Measurements from ENCODE around the gene GNG11. TPM values are rescaled to one million over a fixed set of nuclear protein-coding genes. Genes with fewer than 3 reads are reported as not detected.

GNG11 gene
- polyA plus RNA-seq, 1 donor (not counting 4 experiments of a cell fraction or from before 2014, with no cell fraction given), result 1.0 TPM

DNA sequence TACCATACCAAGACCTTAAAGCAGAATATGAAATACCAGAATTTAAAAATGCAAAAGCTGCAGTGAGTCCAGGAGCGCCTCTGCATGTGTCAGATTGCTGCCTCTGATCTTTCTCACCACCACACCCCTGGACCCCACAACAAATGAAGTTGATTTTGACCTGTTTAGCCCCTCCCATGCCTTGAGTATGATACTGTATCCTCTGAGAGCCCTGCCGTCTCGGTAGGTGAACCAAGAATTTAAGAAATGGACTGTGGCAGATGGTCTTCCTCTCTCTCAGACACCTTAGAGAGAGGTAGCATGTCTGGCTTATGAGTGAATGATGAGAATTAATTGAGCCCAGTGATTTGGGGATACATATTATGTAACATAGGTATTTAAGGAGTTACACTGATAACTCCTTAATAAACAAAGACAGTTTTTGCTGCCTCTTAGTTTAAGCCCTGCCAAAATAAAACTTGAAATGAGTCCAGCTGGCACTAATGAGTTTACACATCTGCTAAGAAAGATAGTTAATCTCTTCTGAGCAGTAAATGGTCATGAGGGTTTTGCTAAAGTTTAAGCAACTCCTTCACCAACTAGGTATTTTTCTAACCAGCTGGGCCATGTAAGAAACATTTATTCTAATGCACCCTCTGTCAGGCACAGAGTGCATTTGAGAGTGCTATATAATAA lies 26.4 kb upstream of the GNG11 start:
- H2AFZ ChIP-seq (ENCODE audit: control insufficient read depth, low read length), result no peak overlapping the region
- no peaks in the 10 kb centered on the region for H3K9me3 ChIP-seq (ENCODE audit: control insufficient read depth, low read depth, low read length)
- DNase-seq (ENCODE audit: low read depth, low spot score), result no peak
- H3K4me2 ChIP-seq (ENCODE audit: control insufficient read depth, extremely low read depth, insufficient read depth, low read depth, low read length), result no peak overlapping the region
- FAIRE-seq, result no peak
- H3K27me3 ChIP-seq (ENCODE audit: control insufficient read depth, extremely low read depth, insufficient read depth, low read length), result no peaks in the 10 kb centered on the region
- H3K27ac ChIP-seq (ENCODE audit: control insufficient read depth, insufficient read depth, low read length), result no peak overlapping the region
- no peak overlapping the region for H3K4me3 ChIP-seq (ENCODE audit: control insufficient read depth in 2 of 3, extremely low read depth in 1 of 3, insufficient read depth in 2 of 3, low read depth in 1 of 3, low read length in 3 of 3)
- H3K9ac ChIP-seq (ENCODE audit: control insufficient read depth, extremely low read depth, insufficient read depth, low read length), result no peak overlapping the region
- H3K4me1 ChIP-seq (ENCODE audit: control insufficient read depth, extremely low read depth, insufficient read depth, low read length), result peaks cover 3% of the 10 kb centered on the region
- no peaks in the 10 kb centered on the region for H4K20me1 ChIP-seq (ENCODE audit: control insufficient read depth, extremely low read depth, insufficient read depth, low read length)
- TF ChIP-seq, protein P1, sequence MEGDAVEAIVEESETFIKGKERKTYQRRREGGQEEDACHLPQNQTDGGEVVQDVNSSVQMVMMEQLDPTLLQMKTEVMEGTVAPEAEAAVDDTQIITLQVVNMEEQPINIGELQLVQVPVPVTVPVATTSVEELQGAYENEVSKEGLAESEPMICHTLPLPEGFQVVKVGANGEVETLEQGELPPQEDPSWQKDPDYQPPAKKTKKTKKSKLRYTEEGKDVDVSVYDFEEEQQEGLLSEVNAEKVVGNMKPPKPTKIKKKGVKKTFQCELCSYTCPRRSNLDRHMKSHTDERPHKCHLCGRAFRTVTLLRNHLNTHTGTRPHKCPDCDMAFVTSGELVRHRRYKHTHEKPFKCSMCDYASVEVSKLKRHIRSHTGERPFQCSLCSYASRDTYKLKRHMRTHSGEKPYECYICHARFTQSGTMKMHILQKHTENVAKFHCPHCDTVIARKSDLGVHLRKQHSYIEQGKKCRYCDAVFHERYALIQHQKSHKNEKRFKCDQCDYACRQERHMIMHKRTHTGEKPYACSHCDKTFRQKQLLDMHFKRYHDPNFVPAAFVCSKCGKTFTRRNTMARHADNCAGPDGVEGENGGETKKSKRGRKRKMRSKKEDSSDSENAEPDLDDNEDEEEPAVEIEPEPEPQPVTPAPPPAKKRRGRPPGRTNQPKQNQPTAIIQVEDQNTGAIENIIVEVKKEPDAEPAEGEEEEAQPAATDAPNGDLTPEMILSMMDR (optimal IDR thresholded peaks at IDR 0.05 in 1 of 3, IDR thresholded peaks at IDR 0.05 in 1 of 3, conservative IDR thresholded peaks at IDR 0.05 in 1 of 3; ENCODE audit: extremely low read depth in 1 of 3, insufficient read depth in 2 of 3, low read length in 3 of 3), result no peak
- no peaks in the 10 kb centered on the region for H3K9me1 ChIP-seq (ENCODE audit: control insufficient read depth, extremely low read depth, insufficient read depth, low read length)
- dilution Hi-C loops (cut with MboI; ENCODE audit: extremely low pct_ligation_motif_present, low sequenced_read_pairs), result no loop called here
- H3K79me2 ChIP-seq (ENCODE audit: control insufficient read depth, insufficient read depth, low read length), result no peaks in the 10 kb centered on the region
- no peaks in the 10 kb centered on the region for H3K36me3 ChIP-seq (ENCODE audit: control insufficient read depth in 2 of 2, extremely low read depth in 1 of 2, insufficient read depth in 2 of 2, low read length in 2 of 2)

DNA sequence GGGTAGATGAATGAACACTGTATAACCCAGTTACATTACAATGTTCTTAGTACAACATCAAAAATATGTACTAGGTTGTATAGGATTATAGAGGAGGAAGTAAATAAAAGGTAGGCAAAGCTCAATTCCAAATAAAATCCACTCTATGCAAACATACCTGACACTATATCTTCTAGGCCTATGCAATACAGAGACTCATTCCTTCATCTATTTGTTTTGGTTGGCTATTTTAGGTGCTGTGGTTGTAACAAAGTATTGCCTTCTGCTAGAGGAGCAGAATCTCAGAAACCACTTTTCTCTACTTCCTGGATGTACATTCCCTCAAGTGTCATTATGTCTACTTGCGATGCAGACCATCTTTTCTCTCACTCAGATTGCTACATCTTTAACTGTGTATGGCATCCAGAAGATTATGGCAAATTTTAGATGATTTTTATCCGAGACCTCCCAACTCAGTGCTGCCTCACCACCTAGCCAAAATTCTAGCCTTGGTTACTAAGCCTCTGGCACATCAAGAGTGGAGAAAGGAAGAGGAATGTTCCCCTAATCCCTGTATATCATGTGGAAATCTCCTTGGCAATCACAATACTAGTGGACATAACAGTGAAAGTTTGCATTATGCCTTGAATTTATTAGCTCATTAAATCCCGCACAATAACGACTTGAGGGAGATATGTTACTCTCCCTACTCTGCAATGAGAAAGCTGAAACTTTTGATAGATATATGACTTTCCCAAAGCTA lies 25.5 kb upstream of the GNG11 start:
- TF ChIP-seq, protein P1 (optimal IDR thresholded peaks at IDR 0.05 in 1 of 3, IDR thresholded peaks at IDR 0.05 in 1 of 3, conservative IDR thresholded peaks at IDR 0.05 in 1 of 3; ENCODE audit: extremely low read depth in 1 of 3, insufficient read depth in 2 of 3, low read length in 3 of 3), result no peak
- no peak for TF ChIP-seq EZH2 (IDR thresholded peaks at IDR 0.05; ENCODE audit: low read length)

More for the DNA sequence above, 25.5 kb upstream of the GNG11 start:
- Histone ChIP-seq H3K9ac (ENCODE audit: control insufficient read depth, extremely low read depth, insufficient read depth, low read length) (no peak overlapping the region), H3K9me3 (ENCODE audit: control insufficient read depth, low read depth, low read length) (no peaks in the 10 kb centered on the region), H2AFZ (ENCODE audit: control insufficient read depth, low read length) (no peak overlapping the region), H3K4me2 (ENCODE audit: control insufficient read depth, extremely low read depth, insufficient read depth, low read depth, low read length) (no peak overlapping the region), H3K79me2 (ENCODE audit: control insufficient read depth, insufficient read depth, low read length) (no peaks in the 10 kb centered on the region), H3K36me3 (ENCODE audit: control insufficient read depth in 2 of 2, extremely low read depth in 1 of 2, insufficient read depth in 2 of 2, low read length in 2 of 2) (no peaks in the 10 kb centered on the region), H3K27me3 (ENCODE audit: control insufficient read depth, extremely low read depth, insufficient read depth, low read length) (no peaks in the 10 kb centered on the region), H3K27ac (ENCODE audit: control insufficient read depth, insufficient read depth, low read length) (no peak overlapping the region), H3K4me3 (ENCODE audit: control insufficient read depth in 2 of 3, extremely low read depth in 1 of 3, insufficient read depth in 2 of 3, low read depth in 1 of 3, low read length in 3 of 3) (no peak overlapping the region), H3K4me1 (ENCODE audit: control insufficient read depth, extremely low read depth, insufficient read depth, low read length) (peaks cover 3% of the 10 kb centered on the region), H3K9me1 (ENCODE audit: control insufficient read depth, extremely low read depth, insufficient read depth, low read length) (no peaks in the 10 kb centered on the region), H4K20me1 (ENCODE audit: control insufficient read depth, extremely low read depth, insufficient read depth, low read length) (no peaks in the 10 kb centered on the region)
- no peak for DNase-seq (ENCODE audit: low read depth, low spot score)
- dilution Hi-C loops (cut with MboI; ENCODE audit: extremely low pct_ligation_motif_present, low sequenced_read_pairs), result no loop called here
- FAIRE-seq, result no peak

All from keratinocyte (primary cell).